HG02973 (cell line): ENCODE results near the gene SLAMF1.
A peak's percentile ranks its signal among the peaks of the same experiment; 100 is the strongest.
"Not testable (repeated sequence)": the region's sequence is repeated elsewhere in the genome, so short reads cannot be mapped to it uniquely, and the experiment has no call there.

Experiments used
- ATAC-seq: cut with Tn5 transposase; IDR thresholded peaks from one replicate; pipeline ENCODE4 v1.9.1; 2021; ENCODE audit warnings: moderate library complexity; ENCODE audit not compliant: unreplicated experiment

The SLAMF1 gene

GRCh38 chr1:160607011-160607671 lies 39.7 kb downstream of the SLAMF1 start:
- ATAC-seq = peak; percentile 57

- ATAC-seq = no peak
These were observed 40.2 kb downstream of the SLAMF1 start for GRCh38 chr1:160606611-160607010.

GRCh38 chr1:160605792-160606479 lies 40.9 kb downstream of the SLAMF1 start:
- no peak for ATAC-seq

GRCh38 chr1:160605205-160605604 lies 41.6 kb downstream of the SLAMF1 start:
- ATAC-seq = no peak

GRCh38 chr1:160597705-160598104 lies 49.1 kb downstream of the SLAMF1 start:
- no peak for ATAC-seq

- ATAC-seq = no peak
These were observed 49.8 kb downstream of the SLAMF1 start for GRCh38 chr1:160597051-160597450.

GRCh38 chr1:160590488-160590887 lies 56.4 kb downstream of the SLAMF1 start:
- no peak for ATAC-seq

- ATAC-seq = no peak
These were observed 58.4 kb downstream of the SLAMF1 start for GRCh38 chr1:160588468-160588867.

- ATAC-seq = no peak
These were observed 62.1 kb downstream of the SLAMF1 start for GRCh38 chr1:160584784-160585183.

GRCh38 chr1:160582976-160583375 lies 63.9 kb downstream of the SLAMF1 start:
- ATAC-seq = not testable (repeated sequence)

- no peak for ATAC-seq
These were observed 64.9 kb downstream of the SLAMF1 start for GRCh38 chr1:160581961-160582360.

GRCh38 chr1:160580221-160580812 lies 66.5 kb downstream of the SLAMF1 start:
- no peak for ATAC-seq

GRCh38 chr1:160579216-160579701 lies 67.6 kb downstream of the SLAMF1 start, which contains the start of gene CD84:
TSS of gene CD84 (minus strand) at chr1:160579496. CDS start at chr1:160579437, 59 bp downstream.
- ATAC-seq = no peak

- ATAC-seq = no peak
These were observed 68.2 kb downstream of the SLAMF1 start for GRCh38 chr1:160578525-160579191.

- ATAC-seq = no peak
These were observed 68.7 kb downstream of the SLAMF1 start for GRCh38 chr1:160578175-160578524.

- ATAC-seq = no peak
These were observed 69.2 kb downstream of the SLAMF1 start for GRCh38 chr1:160577671-160578070.

- ATAC-seq = no peak
These were observed 70.0 kb downstream of the SLAMF1 start for GRCh38 chr1:160576884-160577283.

- no peak for ATAC-seq
These were observed 70.5 kb downstream of the SLAMF1 start for GRCh38 chr1:160576390-160576789.

- no peak for ATAC-seq
These were observed 71.7 kb downstream of the SLAMF1 start for GRCh38 chr1:160575112-160575664.

GRCh38 chr1:160570840-160571239 lies 76.0 kb downstream of the SLAMF1 start:
- no peak for ATAC-seq

- ATAC-seq = no peak
These were observed 77.0 kb downstream of the SLAMF1 start for GRCh38 chr1:160569806-160570205.
